ENCODE results near the gene CHD1L. TPM values are rescaled to one million over a fixed set of nuclear protein-coding genes. Genes with fewer than 3 reads are reported as not detected.

Gene CHD1L
- total RNA-seq, 1 experiment from 2014 or later, result 83.3 TPM

DNA sequence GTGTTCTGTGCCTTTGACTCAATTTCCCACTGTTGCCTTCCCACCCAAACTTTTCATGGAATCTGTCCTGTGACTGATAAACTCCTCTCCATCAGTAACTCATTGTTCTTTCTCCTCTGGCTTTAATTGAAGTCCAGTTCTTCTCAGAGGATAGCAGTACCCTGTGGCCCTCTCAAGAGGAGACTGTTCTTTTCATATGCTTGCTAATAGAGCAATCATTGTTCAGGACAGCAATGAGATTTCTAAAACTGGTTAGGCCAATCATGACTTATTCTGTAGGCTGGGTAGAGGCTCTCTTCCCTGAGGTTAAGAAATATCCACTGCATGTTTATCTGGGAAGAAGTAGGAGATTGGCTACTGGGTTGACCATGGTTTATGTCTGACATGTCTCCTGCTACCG lies 98.8 kb downstream of the CHD1L start:
- DNase-seq (ENCODE audit: extremely low read depth, low read depth), result no peak

Other genes starting within 250 kb of the CHD1L start
- 43.3 and 51.6 TPM in 2 replicates for gene PRKAB2, start 70.2 kb upstream of the CHD1L start, total RNA-seq (2014; rRNA removed; shearing (Covaris generic))
- 0.07 TPM in 1 of 2 replicates, not detected in the other for gene FMO5, start 17.3 kb upstream of the CHD1L start, total RNA-seq (2014; rRNA removed; shearing (Covaris generic))

Data from NCI-H460 (cell line).